Coronary artery (tissue), 2 donors: Measurements from ENCODE around the gene NCEH1.

Experiments
- DNase-seq: peaks from one replicate; pipeline ENCODE4 v3.0.0-alpha.2; 2017; ENCODE audit warnings: low spot score
- H3K27ac ChIP-seq, 2 donors: fragments of 200-600 bp; sonication (generic); one replicate each; pipeline ENCODE4 v1.5.1; 2016 to 2019
- H3K4me3 ChIP-seq: fragments of 200-600 bp; sonication (generic); 2 replicates; pipeline ENCODE4 v1.5.1; 2016; ENCODE audit warnings: mild to moderate bottlenecking, moderate library complexity
- CTCF ChIP-seq: fragments of 200-600 bp; sonication (generic); IDR thresholded peaks from one replicate; pipeline ENCODE4 v1.5.1; 2019; ENCODE audit warnings: antibody characterized with exemption

The NCEH1 gene

GRCh38 chr3:172592898-172593669 is 117.8 kb downstream of the NCEH1 start:
- Histone ChIP-seq H3K4me3 (no peak overlapping the region), H3K27ac (no peak overlapping the region)
- DNase-seq = no peak
- no peak for TF ChIP-seq CTCF

GRCh38 chr3:172591876-172592771 is 118.7 kb downstream of the NCEH1 start:
- no peak overlapping the region for H3K4me3 ChIP-seq
- no peak for DNase-seq
- no peak overlapping the region for H3K27ac ChIP-seq
- TF ChIP-seq CTCF = no peak

- no peak overlapping the region for H3K27ac ChIP-seq
- TF ChIP-seq CTCF = no peak
- H3K4me3 ChIP-seq = no peak overlapping the region
- no peak for DNase-seq
Measured at GRCh38 chr3:172591125-172591605, 119.7 kb downstream of the NCEH1 start.

GRCh38 chr3:172586436-172586835 is 124.4 kb downstream of the NCEH1 start:
- H3K27ac ChIP-seq = peak overlapping the region in 1 of 2 donors; percentile 45
- DNase-seq = no peak
- TF ChIP-seq CTCF = no peak
- H3K4me3 ChIP-seq = peak overlapping the region; percentile 15

GRCh38 chr3:172585954-172586353 is 124.9 kb downstream of the NCEH1 start:
- no peak for DNase-seq
- H3K4me3 ChIP-seq = peak overlapping the region; percentile 15
- no peak overlapping the region for H3K27ac ChIP-seq
- TF ChIP-seq CTCF = no peak

GRCh38 chr3:172582712-172583111 is 128.2 kb downstream of the NCEH1 start:
- no peak overlapping the region for H3K27ac ChIP-seq

More at GRCh38 chr3:172582712-172583111, 128.2 kb downstream of the NCEH1 start:
- DNase-seq = no peak
- no peak for TF ChIP-seq CTCF
- no peak overlapping the region for H3K4me3 ChIP-seq
